Ectodermal cell (in vitro differentiated cells): ENCODE measurements around the gene OPN1MW3.

Experiments used
- H3K27ac ChIP-seq: 2 replicates; pipeline ENCODE4 v1.7.0; 2013; ENCODE audit warnings: mild to moderate bottlenecking, low read depth, low read length; ENCODE audit not compliant: insufficient read depth, poor library complexity, severe bottlenecking
- H3K27me3 ChIP-seq: 2 replicates; pipeline ENCODE4 v1.7.0; 2013; ENCODE audit warnings: mild to moderate bottlenecking, low read length; ENCODE audit not compliant: insufficient read depth, control insufficient read depth, poor library complexity, severe bottlenecking
- H3K36me3 ChIP-seq: one replicate; pipeline ENCODE4 v1.7.0; 2013; ENCODE audit warnings: low read length; ENCODE audit not compliant: control insufficient read depth, insufficient read depth
- H3K4me1 ChIP-seq: one replicate; pipeline ENCODE4 v1.7.0; 2013; ENCODE audit warnings: low read length; ENCODE audit not compliant: control insufficient read depth, insufficient read depth
- H3K4me3 ChIP-seq: 2 replicates; pipeline ENCODE4 v1.7.0; 2013; ENCODE audit warnings: low read depth, low read length, control low read depth; ENCODE audit not compliant: insufficient read depth
- H3K9me3 ChIP-seq: 2 replicates; pipeline ENCODE4 v1.7.0; 2013; ENCODE audit warnings: mild to moderate bottlenecking, low read length, moderate library complexity; ENCODE audit not compliant: control insufficient read depth
- WGBS, 2 experiments: methylation state at CpG; one replicate each; pipeline ENCODE4 v1.1.7; 2013; ENCODE audit warnings: missing lambda C conversion rate in 2 of 2; 5-methylcytosine and 5-hydroxymethylcytosine counted together

The OPN1MW3 gene

DNA sequence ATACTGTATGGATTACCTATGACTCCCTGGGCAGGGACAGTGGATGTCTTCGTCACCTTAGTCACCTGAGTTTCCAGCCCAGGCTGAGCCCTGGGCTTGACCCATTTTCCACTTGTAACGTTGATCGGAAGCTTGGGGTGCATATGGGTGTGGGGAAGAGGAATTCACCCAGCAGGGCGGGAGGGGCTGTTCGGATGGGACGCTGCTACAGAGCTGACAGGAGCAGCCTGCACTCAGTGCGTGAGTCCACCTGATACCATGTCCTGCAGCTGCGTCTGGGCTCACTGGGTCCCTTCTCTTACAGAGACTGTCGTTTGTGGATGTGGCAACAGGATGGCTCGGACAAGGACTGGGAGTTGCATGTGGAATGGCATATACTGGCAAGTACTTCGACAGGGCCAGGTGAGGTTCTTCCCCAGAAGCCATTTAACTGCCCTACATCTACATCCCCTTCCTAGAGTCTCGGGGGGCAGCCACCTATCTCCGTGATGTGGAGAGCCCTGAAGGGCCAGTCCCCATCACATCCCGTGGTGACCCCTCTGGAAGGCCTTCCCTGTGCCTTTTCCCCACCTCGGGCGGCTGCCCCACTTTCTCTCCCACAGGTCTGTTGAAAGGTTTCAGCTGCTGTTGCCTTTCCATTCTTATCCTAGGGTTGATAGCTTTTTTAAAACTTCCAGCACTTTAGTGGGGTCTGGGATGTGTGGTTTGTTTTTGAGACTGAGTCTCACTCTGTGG lies 51.8 kb downstream of the OPN1MW3 start:
- Histone ChIP-seq H3K27me3 (no peaks in the 10 kb centered on the region), H3K4me3 (no peak overlapping the region), H3K4me1 (peaks cover 6% of the 10 kb centered on the region), H3K27ac (no peak overlapping the region), H3K9me3 (no peaks in the 10 kb centered on the region), H3K36me3 (no peaks in the 10 kb centered on the region)
- WGBS, 2 experiments: 93 to 95% methylated on average over 16 of the region's 16 CpGs

DNA sequence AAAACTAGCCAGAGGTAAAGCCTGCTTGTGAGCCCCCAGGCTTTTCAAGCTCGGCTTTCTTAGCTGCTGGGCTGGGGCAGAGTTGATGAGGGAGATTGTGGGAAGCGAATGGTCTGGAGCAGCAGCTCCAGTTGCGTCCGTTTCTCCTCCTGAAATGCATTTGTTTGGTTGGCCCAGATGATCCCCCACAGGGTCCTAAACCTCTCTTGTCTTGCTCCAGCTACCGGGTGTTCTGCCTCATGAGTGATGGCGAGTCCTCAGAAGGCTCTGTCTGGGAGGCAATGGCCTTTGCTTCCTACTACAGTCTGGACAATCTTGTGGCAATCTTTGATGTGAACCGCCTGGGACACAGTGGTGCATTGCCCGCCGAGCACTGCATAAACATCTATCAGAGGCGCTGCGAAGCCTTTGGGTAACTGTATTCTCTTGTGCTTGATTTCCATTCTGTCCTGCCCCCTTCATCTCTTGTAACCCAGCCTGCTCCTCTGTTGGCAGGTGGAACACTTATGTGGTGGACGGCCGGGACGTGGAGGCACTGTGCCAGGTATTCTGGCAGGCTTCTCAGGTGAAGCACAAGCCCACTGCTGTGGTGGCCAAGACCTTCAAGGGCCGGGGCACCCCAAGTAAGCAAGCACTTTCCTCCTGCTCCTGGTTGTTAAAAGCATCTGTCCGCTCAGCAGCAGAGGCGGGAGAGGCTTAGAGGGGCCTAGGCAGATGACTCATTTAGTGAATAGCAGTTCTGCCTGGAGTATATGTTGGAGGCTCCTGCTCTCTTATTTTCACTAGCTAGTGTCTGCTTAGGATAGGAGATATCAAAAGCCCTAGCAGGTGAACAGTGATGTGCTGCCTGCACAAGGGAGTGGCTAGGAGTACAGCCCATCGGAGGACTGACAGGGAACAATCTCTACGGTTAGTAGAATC lies 53.5 kb downstream of the OPN1MW3 start:
- no peaks in the 10 kb centered on the region for H3K36me3 ChIP-seq
- no peaks in the 10 kb centered on the region for H3K27me3 ChIP-seq
- WGBS, 2 experiments: 89% methylated on average over 19 of the region's 19 CpGs
- H3K4me3 ChIP-seq: no peak overlapping the region
- no peaks in the 10 kb centered on the region for H3K4me1 ChIP-seq
- H3K27ac ChIP-seq: no peak overlapping the region
- H3K9me3 ChIP-seq: no peaks in the 10 kb centered on the region

GRCh38 chrX:154312116-154312515 lies 54.7 kb downstream of the OPN1MW3 start:
- H3K27me3 ChIP-seq: no peaks in the 10 kb centered on the region
- H3K9me3 ChIP-seq: no peaks in the 10 kb centered on the region
- H3K36me3 ChIP-seq: no peaks in the 10 kb centered on the region
- H3K4me1 ChIP-seq: no peaks in the 10 kb centered on the region
- no peak overlapping the region for H3K27ac ChIP-seq
- no peak overlapping the region for H3K4me3 ChIP-seq
- 96% methylated on average over 7 of the region's 7 CpGs for WGBS, 2 experiments

GRCh38 chrX:154313147-154313546 lies 55.8 kb downstream of the OPN1MW3 start:
- Histone ChIP-seq H3K4me3 (no peak overlapping the region), H3K27me3 (no peaks in the 10 kb centered on the region), H3K9me3 (no peaks in the 10 kb centered on the region), H3K27ac (no peak overlapping the region), H3K4me1 (no peaks in the 10 kb centered on the region), H3K36me3 (no peaks in the 10 kb centered on the region)
- 87 to 95% methylated on average over 5 of the region's 5 CpGs for WGBS, 2 experiments

DNA sequence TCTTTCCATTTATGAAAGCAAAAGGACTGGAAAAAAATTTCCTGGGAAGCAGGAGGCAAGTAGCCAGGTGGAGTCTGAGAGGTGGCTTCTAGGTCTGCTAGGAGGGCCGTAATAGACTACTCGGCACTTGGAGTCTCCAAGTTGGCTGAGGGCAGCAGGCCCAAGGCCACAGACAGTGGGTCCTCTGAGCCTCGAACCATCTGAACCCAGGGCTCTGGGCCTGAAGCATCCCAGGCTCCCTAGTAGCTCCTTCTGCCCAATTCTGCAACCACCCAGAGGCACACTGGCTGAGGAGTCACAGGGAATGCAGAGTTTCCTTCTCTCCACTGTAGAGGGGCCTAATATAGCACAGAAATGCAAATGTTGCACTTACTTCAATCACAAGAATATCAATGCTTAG lies 58.0 kb downstream of the OPN1MW3 start:
- no peaks in the 10 kb centered on the region for H3K36me3 ChIP-seq
- no peaks in the 10 kb centered on the region for H3K4me1 ChIP-seq
- 91 to 98% methylated on average over 3 of the region's 3 CpGs for WGBS, 2 experiments
- no peak overlapping the region for H3K27ac ChIP-seq
- H3K4me3 ChIP-seq: no peak overlapping the region
- no peaks in the 10 kb centered on the region for H3K9me3 ChIP-seq
- H3K27me3 ChIP-seq: no peaks in the 10 kb centered on the region

DNA sequence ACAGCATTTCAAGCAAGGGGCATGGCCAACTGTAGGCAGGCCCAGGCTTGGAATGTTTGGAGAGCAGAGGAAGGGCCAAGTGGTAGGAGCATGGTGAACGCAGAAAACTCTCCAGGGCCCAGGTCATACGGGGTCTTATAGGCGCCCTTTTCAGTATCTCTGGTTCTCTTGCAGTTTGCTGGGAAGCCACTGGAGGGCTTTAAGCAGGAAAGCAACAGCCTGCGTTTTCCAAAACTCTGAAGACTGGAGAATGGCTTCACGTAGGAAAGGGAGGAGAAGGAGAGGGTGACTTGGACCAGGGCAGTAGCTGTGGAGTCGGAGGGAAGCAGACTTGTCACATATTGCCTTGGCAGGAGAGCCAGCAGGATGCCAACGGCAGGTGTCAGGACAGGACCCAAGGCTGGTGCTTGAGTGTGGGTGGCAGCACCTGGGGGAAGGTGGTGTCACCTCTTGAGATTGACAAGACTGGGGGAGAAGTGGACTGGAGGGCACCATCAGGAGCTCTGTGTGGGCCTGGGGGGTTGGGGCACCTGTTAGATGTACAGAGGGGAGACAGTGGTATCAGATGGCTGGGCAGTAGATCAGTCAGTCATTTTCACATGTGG lies 60.1 kb downstream of the OPN1MW3 start:
- Histone ChIP-seq H3K27ac (no peak overlapping the region), H3K4me3 (no peak overlapping the region), H3K4me1 (no peaks in the 10 kb centered on the region), H3K36me3 (no peaks in the 10 kb centered on the region), H3K9me3 (no peaks in the 10 kb centered on the region), H3K27me3 (no peaks in the 10 kb centered on the region)
- 37 to 44% methylated on average over 7 of the region's 7 CpGs for WGBS, 2 experiments

GRCh38 chrX:154320406-154320805 lies 63.0 kb downstream of the OPN1MW3 start:
- no peak overlapping the region for H3K27ac ChIP-seq
- WGBS, 2 experiments: 94 to 95% methylated on average over 11 of the region's 11 CpGs
- no peak overlapping the region for H3K4me3 ChIP-seq
- H3K9me3 ChIP-seq: no peaks in the 10 kb centered on the region
- H3K27me3 ChIP-seq: no peaks in the 10 kb centered on the region
- no peaks in the 10 kb centered on the region for H3K36me3 ChIP-seq
- H3K4me1 ChIP-seq: no peaks in the 10 kb centered on the region
